CD4-positive, CD25-positive, alpha-beta regulatory T cell (primary cell): ENCODE results near the gene PNMA6E. TPM values are rescaled to one million over a fixed set of nuclear protein-coding genes. Genes with fewer than 3 reads are reported as not detected.
"Not testable (repeated sequence)": the region's sequence is repeated elsewhere in the genome, so short reads cannot be mapped to it uniquely, and the experiment has no call there.

ENCODE experiments used
- ATAC-seq, 2 donors: fragments of 150-1000 bp; cut with Tn5 transposase; one replicate each; pipeline ENCODE4 v1.10.0; 2021; ENCODE audit warnings: low read depth in 2 of 2, moderate number of reproducible peaks in 2 of 2, moderate library complexity in 1 of 2
- DNase-seq, 3 donors: peaks; one replicate each; pipeline versions ENCODE4 v3.0.0 to v3.0.0-alpha.2; 2012 to 2022; ENCODE audit warnings: mixed read lengths in 1 of 3
- H3K27ac ChIP-seq: one replicate; pipeline ENCODE4 v1.7.0; 2013; ENCODE audit warnings: mild to moderate bottlenecking, low read length; ENCODE audit not compliant: insufficient read depth, poor library complexity, severe bottlenecking
- H3K27me3 ChIP-seq: one replicate; pipeline ENCODE4 v1.7.0; 2013; ENCODE audit warnings: low read length; ENCODE audit not compliant: control insufficient read depth, insufficient read depth
- H3K36me3 ChIP-seq: one replicate; pipeline ENCODE4 v1.7.0; 2013; ENCODE audit warnings: mild to moderate bottlenecking, low read length, moderate library complexity; ENCODE audit not compliant: control insufficient read depth, insufficient read depth
- H3K4me1 ChIP-seq: 2 replicates; pipeline ENCODE4 v1.7.0; 2013; ENCODE audit warnings: mild to moderate bottlenecking, low read length; ENCODE audit not compliant: insufficient read depth, control insufficient read depth, poor library complexity, severe bottlenecking
- H3K4me3 ChIP-seq: one replicate; pipeline ENCODE4 v1.7.0; 2013; ENCODE audit warnings: low read depth, mild to moderate bottlenecking, low read length, moderate library complexity
- H3K9me3 ChIP-seq, 2 experiments: 1 replicate in 1 of 2; 2 replicates in 1 of 2; pipeline ENCODE4 v1.7.0; 2013; ENCODE audit warnings: low read length in 2 of 2, mild to moderate bottlenecking in 1 of 2, moderate library complexity in 1 of 2; ENCODE audit not compliant: control insufficient read depth in 2 of 2
- H3K27ac Mint-ChIP-seq, 3 donors: one replicate each; pipeline ENCODE4 v1.8.0; 2020 to 2022; ENCODE audit warnings: mild to moderate bottlenecking in 3 of 3, mixed read lengths in 3 of 3, moderate library complexity in 2 of 3
- H3K27me3 Mint-ChIP-seq: one replicate; pipeline ENCODE4 v1.8.0; 2022; ENCODE audit warnings: mild to moderate bottlenecking, mixed read lengths
- H3K36me3 Mint-ChIP-seq: one replicate; pipeline ENCODE4 v1.8.0; 2020; ENCODE audit warnings: mixed read lengths
- H3K4me1 Mint-ChIP-seq, 4 donors: one replicate each; pipeline ENCODE4 v1.8.0; 2020 to 2022; ENCODE audit warnings: mixed read lengths in 4 of 4, mild to moderate bottlenecking in 1 of 4
- H3K4me3 Mint-ChIP-seq, 4 donors: one replicate each; pipeline ENCODE4 v1.8.0; 2020 to 2022; ENCODE audit warnings: mild to moderate bottlenecking in 4 of 4, mixed read lengths in 4 of 4, moderate library complexity in 3 of 4
- H3K9me3 Mint-ChIP-seq, 7 donors: one replicate each; pipeline ENCODE4 v1.8.0; 2020 to 2022; ENCODE audit warnings: mixed read lengths in 7 of 7, mild to moderate bottlenecking in 3 of 7, moderate library complexity in 2 of 7
- polyA plus RNA-seq, 4 donors: library from polyadenylated mRNA; unstranded; fragments of 300-500 nt; fragmentation: Illumina TruSeq; gene quantifications; one replicate each; pipeline ENCODE4 v1.2.3, GENCODE V29; 2021
- total RNA-seq: library from RNA; stranded (reverse); gene quantifications from one replicate; pipeline ENCODE4 v1.2.3, GENCODE V29; 2022

Gene PNMA6E
- total and polyA plus RNA-seq, 5 donors from 2014 or later: not detected

GRCh38 chrX:153392642-153393321 lies 8.4 kb downstream of the PNMA6E start:
- H3K4me3 ChIP-seq: no peak overlapping the region
- no peaks in the 10 kb centered on the region for H3K36me3 Mint-ChIP-seq
- H3K27me3 Mint-ChIP-seq: no peaks in the 10 kb centered on the region
- peaks cover 0 to 5% (median 0%) of the 10 kb centered on the region in 4 donors for H3K4me1 Mint-ChIP-seq
- no peak overlapping the region for H3K27ac Mint-ChIP-seq
- no peak for DNase-seq
- no peaks in the 10 kb centered on the region for H3K9me3 ChIP-seq
- ATAC-seq: no peak
- no peak overlapping the region for H3K4me3 Mint-ChIP-seq
- H3K4me1 ChIP-seq: no peaks in the 10 kb centered on the region
- H3K9me3 Mint-ChIP-seq: peaks cover 0 to 1% (median 0%) of the 10 kb centered on the region in 7 donors
- no peaks in the 10 kb centered on the region for H3K27me3 ChIP-seq
- no peak overlapping the region for H3K27ac ChIP-seq
- no peaks in the 10 kb centered on the region for H3K36me3 ChIP-seq

GRCh38 chrX:153389460-153389768 lies 11.7 kb downstream of the PNMA6E start:
- H3K4me3 ChIP-seq, DNase-seq, H3K9me3 Mint-ChIP-seq, ATAC-seq, H3K4me1 Mint-ChIP-seq, H3K27ac Mint-ChIP-seq, H3K9me3 ChIP-seq, H3K27ac ChIP-seq, H3K27me3 Mint-ChIP-seq, H3K36me3 Mint-ChIP-seq, H3K36me3 ChIP-seq, H3K4me3 Mint-ChIP-seq, H3K27me3 ChIP-seq, H3K4me1 ChIP-seq: not testable (repeated sequence)

DNA sequence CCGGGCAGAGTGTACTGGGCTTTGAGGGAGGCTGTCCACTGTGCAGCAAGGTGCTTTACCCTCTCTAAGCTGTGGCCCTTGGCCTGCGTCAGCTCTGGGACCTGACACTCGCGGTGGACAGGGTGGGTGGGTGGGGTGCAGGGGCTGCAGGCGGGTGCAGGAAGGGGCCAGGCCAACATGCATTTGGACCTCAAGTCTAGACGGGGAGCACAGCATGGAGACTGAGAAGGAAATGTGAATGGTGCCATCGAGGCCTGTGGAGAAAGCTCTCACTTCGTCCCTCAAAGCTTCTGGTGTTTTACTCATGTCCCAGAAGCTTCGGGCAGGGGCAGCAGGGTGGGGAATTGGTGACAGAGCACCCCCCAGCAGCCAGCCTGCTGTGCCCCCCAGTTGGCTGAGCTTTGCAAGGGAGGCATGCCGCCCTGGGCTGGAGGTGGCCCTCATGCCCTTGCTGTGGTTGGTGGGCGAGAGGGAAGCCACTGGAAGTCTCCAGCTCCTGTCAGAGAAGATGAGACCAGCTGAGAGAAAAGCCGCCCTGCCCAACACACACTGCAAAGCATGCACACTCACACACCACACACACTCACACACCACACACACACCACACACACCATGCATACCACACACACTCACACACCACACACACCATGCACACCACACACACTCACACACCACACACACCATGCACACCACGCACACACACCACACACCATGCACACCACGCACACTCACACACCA lies 12.3 kb downstream of the PNMA6E start:
- DNase-seq: no peak
- H3K27ac ChIP-seq: no peak overlapping the region
- no peak for ATAC-seq

DNA sequence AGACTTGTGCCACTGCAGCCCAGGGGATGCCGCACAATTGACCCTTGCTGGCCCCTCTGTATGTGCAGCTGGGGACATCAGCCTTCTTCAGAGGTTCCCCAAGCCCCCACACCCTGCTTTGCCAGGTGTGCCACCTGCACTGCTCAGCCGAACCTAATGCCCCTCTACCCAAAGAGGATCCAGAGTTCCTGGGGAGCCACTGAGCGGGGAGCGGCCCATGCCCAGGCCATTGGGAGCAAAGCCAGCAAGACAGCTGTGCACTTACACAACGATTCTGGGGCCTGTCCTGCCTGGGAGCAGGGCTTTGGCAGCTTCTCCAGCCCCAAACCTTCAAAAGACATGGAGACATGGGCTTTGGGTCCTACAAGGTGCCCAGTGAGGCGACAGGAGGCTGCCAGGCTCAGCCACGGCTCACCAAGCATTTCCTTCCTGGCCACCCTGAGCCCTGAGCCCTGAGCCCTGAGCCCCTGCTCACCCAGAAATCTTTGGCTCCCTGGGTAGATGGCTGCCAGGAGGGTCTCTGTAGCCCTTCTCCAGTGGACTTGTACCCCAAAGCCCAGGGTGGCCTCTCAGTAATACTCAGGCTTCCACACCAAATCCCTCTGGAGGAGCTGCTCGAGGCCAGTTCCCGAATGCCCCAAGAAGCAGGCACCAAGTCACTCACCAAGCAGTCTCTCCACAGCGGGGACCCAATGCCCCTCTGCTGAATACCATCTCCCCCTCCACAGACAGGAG lies 13.0 kb downstream of the PNMA6E start:
- no peak overlapping the region for H3K4me3 Mint-ChIP-seq
- no peak for DNase-seq
- H3K4me1 Mint-ChIP-seq: no peaks in the 10 kb centered on the region
- H3K4me3 ChIP-seq: no peak overlapping the region
- no peaks in the 10 kb centered on the region for H3K9me3 ChIP-seq
- no peaks in the 10 kb centered on the region for H3K27me3 Mint-ChIP-seq
- H3K27me3 ChIP-seq: no peaks in the 10 kb centered on the region
- ATAC-seq: no peak
- H3K27ac Mint-ChIP-seq: no peak overlapping the region
- no peaks in the 10 kb centered on the region for H3K4me1 ChIP-seq
- H3K36me3 ChIP-seq: no peaks in the 10 kb centered on the region
- no peaks in the 10 kb centered on the region for H3K36me3 Mint-ChIP-seq
- peaks cover 0 to 1% (median 0%) of the 10 kb centered on the region in 7 donors for H3K9me3 Mint-ChIP-seq
- no peak overlapping the region for H3K27ac ChIP-seq

More for the DNA sequence above, 12.3 kb downstream of the PNMA6E start:
- H3K27me3 ChIP-seq: no peaks in the 10 kb centered on the region
- no peak overlapping the region for H3K27ac Mint-ChIP-seq
- no peak overlapping the region for H3K4me3 Mint-ChIP-seq
- H3K36me3 Mint-ChIP-seq: no peaks in the 10 kb centered on the region
- H3K36me3 ChIP-seq: no peaks in the 10 kb centered on the region
- no peaks in the 10 kb centered on the region for H3K4me1 ChIP-seq
- no peaks in the 10 kb centered on the region for H3K9me3 ChIP-seq
- H3K9me3 Mint-ChIP-seq: peaks cover 0 to 1% (median 0%) of the 10 kb centered on the region in 7 donors
- H3K27me3 Mint-ChIP-seq: no peaks in the 10 kb centered on the region
- H3K4me3 ChIP-seq: no peak overlapping the region
- H3K4me1 Mint-ChIP-seq: no peaks in the 10 kb centered on the region

GRCh38 chrX:153387345-153387744 lies 13.8 kb downstream of the PNMA6E start:
- Mint-ChIP-seq H3K36me3 (no peaks in the 10 kb centered on the region), H3K27me3 (no peaks in the 10 kb centered on the region), H3K4me1 (no peaks in the 10 kb centered on the region), H3K4me3 (no peak overlapping the region), H3K27ac (no peak overlapping the region), H3K9me3 (peaks cover 0 to 1% (median 0%) of the 10 kb centered on the region in 7 donors)
- no peaks in the 10 kb centered on the region for H3K9me3 ChIP-seq
- H3K27ac ChIP-seq: no peak overlapping the region
- no peaks in the 10 kb centered on the region for H3K36me3 ChIP-seq
- DNase-seq (no peak), ATAC-seq (no peak)
- H3K4me1 ChIP-seq: no peaks in the 10 kb centered on the region
- H3K4me3 ChIP-seq: no peak overlapping the region
- no peaks in the 10 kb centered on the region for H3K27me3 ChIP-seq

- Histone ChIP-seq H3K9me3 (no peaks in the 10 kb centered on the region), H3K4me3 (no peak overlapping the region), H3K36me3 (no peaks in the 10 kb centered on the region), H3K27ac (no peak overlapping the region), H3K27me3 (no peaks in the 10 kb centered on the region), H3K4me1 (no peaks in the 10 kb centered on the region)
- H3K36me3 Mint-ChIP-seq: no peaks in the 10 kb centered on the region
- ATAC-seq (no peak), DNase-seq (no peak)
- H3K27ac Mint-ChIP-seq: no peak overlapping the region
- no peaks in the 10 kb centered on the region for H3K4me1 Mint-ChIP-seq
- peaks cover 0 to 1% (median 0%) of the 10 kb centered on the region in 7 donors for H3K9me3 Mint-ChIP-seq
- H3K27me3 Mint-ChIP-seq: no peaks in the 10 kb centered on the region
- no peak overlapping the region for H3K4me3 Mint-ChIP-seq
Measured at GRCh38 chrX:153386097-153386496, 15.1 kb downstream of the PNMA6E start.

DNA sequence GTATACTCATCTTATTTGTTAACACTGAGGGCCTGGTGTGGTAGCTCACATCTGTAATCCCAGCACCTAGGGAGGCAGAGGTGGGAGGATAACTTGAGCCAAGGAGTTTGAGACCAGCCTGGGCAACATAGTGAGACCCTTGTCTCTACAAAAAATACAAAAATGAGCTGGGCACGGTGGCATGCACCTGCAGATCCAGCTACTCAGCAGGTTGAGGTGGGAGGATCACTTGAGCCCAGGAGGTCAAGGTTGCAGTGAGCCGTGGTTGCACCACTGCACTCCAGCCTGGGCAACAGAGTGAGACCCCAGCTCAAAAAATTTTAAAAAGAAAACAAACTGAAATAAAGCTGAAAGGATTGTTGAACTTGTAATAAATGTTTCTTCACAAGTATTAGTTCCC lies 16.2 kb downstream of the PNMA6E start:
- H3K27ac Mint-ChIP-seq, H3K27me3 ChIP-seq, H3K36me3 ChIP-seq, H3K4me1 ChIP-seq, H3K4me1 Mint-ChIP-seq, H3K9me3 ChIP-seq, H3K27ac ChIP-seq, H3K36me3 Mint-ChIP-seq, H3K4me3 ChIP-seq, DNase-seq, H3K27me3 Mint-ChIP-seq, H3K4me3 Mint-ChIP-seq, H3K9me3 Mint-ChIP-seq, ATAC-seq: not testable (repeated sequence)
